Measurements from ENCODE around the gene MKNK1.

DNA sequence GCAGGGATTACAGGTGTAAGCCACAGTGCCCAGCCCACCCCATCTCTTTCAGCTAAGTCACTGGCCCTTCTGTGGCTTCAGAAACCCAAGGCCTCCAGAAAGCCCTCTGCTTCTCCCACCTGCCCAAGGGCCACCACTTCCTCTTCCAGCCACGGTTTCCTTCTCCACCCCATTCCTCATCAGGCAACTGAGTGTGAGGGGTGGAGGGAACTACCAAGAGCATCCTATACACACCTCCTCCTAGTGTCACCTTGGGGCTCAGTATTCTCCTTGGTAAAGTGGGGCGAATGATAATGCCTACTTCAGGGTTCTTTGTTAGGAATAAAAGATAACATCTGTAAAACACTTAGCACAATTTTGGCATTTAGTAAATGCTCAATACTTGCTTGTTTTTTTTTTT is 82.7 kb downstream of the MKNK1 start:
- TF ChIP-seq POLR2AphosphoS5 (IDR thresholded peaks at IDR 0.05; ENCODE audit: borderline replicate concordance, low read depth, low read length) = no peak
- TF ChIP-seq FOXP2 (optimal IDR thresholded peaks at IDR 0.05; ENCODE audit: control extremely low read depth, extremely low read length, insufficient read depth) = no peak
